ENCODE measurements around the gene LAGE3. TPM values are rescaled to one million over a fixed set of nuclear protein-coding genes. Genes with fewer than 3 reads are reported as not detected.

The LAGE3 gene
- total and polyA plus RNA-seq, 10 of the 15 experiments (the other 5 are each of a cell fraction or from before 2014, with no cell fraction given): 5.3 to 63.7 (median 19.7) TPM

- TF ChIP-seq, protein P1, sequence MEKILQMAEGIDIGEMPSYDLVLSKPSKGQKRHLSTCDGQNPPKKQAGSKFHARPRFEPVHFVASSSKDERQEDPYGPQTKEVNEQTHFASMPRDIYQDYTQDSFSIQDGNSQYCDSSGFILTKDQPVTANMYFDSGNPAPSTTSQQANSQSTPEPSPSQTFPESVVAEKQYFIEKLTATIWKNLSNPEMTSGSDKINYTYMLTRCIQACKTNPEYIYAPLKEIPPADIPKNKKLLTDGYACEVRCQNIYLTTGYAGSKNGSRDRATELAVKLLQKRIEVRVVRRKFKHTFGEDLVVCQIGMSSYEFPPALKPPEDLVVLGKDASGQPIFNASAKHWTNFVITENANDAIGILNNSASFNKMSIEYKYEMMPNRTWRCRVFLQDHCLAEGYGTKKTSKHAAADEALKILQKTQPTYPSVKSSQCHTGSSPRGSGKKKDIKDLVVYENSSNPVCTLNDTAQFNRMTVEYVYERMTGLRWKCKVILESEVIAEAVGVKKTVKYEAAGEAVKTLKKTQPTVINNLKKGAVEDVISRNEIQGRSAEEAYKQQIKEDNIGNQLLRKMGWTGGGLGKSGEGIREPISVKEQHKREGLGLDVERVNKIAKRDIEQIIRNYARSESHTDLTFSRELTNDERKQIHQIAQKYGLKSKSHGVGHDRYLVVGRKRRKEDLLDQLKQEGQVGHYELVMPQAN (conservative IDR thresholded peaks at IDR 0.05): peak; percentile 47; the same call in 1 of the 2 replicates
- no peak for TF ChIP-seq POU2F2 (IDR thresholded peaks at IDR 0.05; ENCODE audit: borderline replicate concordance, low read depth, low read length)
- TF ChIP-seq, protein P2, sequence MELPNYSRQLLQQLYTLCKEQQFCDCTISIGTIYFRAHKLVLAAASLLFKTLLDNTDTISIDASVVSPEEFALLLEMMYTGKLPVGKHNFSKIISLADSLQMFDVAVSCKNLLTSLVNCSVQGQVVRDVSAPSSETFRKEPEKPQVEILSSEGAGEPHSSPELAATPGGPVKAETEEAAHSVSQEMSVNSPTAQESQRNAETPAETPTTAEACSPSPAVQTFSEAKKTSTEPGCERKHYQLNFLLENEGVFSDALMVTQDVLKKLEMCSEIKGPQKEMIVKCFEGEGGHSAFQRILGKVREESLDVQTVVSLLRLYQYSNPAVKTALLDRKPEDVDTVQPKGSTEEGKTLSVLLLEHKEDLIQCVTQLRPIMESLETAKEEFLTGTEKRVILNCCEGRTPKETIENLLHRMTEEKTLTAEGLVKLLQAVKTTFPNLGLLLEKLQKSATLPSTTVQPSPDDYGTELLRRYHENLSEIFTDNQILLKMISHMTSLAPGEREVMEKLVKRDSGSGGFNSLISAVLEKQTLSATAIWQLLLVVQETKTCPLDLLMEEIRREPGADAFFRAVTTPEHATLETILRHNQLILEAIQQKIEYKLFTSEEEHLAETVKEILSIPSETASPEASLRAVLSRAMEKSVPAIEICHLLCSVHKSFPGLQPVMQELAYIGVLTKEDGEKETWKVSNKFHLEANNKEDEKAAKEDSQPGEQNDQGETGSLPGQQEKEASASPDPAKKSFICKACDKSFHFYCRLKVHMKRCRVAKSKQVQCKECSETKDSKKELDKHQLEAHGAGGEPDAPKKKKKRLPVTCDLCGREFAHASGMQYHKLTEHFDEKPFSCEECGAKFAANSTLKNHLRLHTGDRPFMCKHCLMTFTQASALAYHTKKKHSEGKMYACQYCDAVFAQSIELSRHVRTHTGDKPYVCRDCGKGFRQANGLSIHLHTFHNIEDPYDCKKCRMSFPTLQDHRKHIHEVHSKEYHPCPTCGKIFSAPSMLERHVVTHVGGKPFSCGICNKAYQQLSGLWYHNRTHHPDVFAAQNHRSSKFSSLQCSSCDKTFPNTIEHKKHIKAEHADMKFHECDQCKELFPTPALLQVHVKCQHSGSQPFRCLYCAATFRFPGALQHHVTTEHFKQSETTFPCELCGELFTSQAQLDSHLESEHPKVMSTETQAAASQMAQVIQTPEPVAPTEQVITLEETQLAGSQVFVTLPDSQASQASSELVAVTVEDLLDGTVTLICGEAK (IDR thresholded peaks at IDR 0.05; ENCODE audit: borderline replicate concordance): no peak
- 0 out of 2 replicates have a peak, but pooled peaks have one; percentile 13 for TF ChIP-seq ATF7 (IDR thresholded peaks at IDR 0.05; ENCODE audit: low read depth)
- 0 out of 2 replicates have a peak, but pooled peaks have one; percentile 10 for TF ChIP-seq GATAD2B (conservative IDR thresholded peaks at IDR 0.05; ENCODE audit: low read depth)
- 0 out of 2 replicates have a peak, but pooled peaks have one; percentile 11 for TF ChIP-seq IKZF1 (conservative IDR thresholded peaks at IDR 0.05)
- TF ChIP-seq RELB (IDR thresholded peaks at IDR 0.05; ENCODE audit: low read depth): no peak
- 0 out of 2 replicates have a peak, but pooled peaks have one; percentile 8 for TF ChIP-seq NR2F1 (conservative IDR thresholded peaks at IDR 0.05)
These were observed 7.5 kb upstream of the LAGE3 start, which contains the start of gene UBL4A (continued) for GRCh38 chrX:154486396-154487207.

Measured in GM12878 (cell line).